Measurements from ENCODE around the gene ATN1. TPM values are rescaled to one million over a fixed set of nuclear protein-coding genes. Genes with fewer than 3 reads are reported as not detected.
"Not testable (repeated sequence)": the region's sequence is repeated elsewhere in the genome, so short reads cannot be mapped to it uniquely, and the experiment has no call there.

ATN1 gene, protein sequence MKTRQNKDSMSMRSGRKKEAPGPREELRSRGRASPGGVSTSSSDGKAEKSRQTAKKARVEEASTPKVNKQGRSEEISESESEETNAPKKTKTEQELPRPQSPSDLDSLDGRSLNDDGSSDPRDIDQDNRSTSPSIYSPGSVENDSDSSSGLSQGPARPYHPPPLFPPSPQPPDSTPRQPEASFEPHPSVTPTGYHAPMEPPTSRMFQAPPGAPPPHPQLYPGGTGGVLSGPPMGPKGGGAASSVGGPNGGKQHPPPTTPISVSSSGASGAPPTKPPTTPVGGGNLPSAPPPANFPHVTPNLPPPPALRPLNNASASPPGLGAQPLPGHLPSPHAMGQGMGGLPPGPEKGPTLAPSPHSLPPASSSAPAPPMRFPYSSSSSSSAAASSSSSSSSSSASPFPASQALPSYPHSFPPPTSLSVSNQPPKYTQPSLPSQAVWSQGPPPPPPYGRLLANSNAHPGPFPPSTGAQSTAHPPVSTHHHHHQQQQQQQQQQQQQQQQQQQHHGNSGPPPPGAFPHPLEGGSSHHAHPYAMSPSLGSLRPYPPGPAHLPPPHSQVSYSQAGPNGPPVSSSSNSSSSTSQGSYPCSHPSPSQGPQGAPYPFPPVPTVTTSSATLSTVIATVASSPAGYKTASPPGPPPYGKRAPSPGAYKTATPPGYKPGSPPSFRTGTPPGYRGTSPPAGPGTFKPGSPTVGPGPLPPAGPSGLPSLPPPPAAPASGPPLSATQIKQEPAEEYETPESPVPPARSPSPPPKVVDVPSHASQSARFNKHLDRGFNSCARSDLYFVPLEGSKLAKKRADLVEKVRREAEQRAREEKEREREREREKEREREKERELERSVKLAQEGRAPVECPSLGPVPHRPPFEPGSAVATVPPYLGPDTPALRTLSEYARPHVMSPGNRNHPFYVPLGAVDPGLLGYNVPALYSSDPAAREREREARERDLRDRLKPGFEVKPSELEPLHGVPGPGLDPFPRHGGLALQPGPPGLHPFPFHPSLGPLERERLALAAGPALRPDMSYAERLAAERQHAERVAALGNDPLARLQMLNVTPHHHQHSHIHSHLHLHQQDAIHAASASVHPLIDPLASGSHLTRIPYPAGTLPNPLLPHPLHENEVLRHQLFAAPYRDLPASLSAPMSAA (N-terminal part only)
- total RNA-seq, result 10 to 100 TPM in 5 of 6 experiments, 1 to 10 TPM in 1; 9.2 to 24.1 (median 16.8) TPM
- long read RNA-seq, partial matches to known transcripts, result 0 of 1 reads
- long read RNA-seq, other reads (novel, unspliced or antisense), result 1 of 1 reads

DNA sequence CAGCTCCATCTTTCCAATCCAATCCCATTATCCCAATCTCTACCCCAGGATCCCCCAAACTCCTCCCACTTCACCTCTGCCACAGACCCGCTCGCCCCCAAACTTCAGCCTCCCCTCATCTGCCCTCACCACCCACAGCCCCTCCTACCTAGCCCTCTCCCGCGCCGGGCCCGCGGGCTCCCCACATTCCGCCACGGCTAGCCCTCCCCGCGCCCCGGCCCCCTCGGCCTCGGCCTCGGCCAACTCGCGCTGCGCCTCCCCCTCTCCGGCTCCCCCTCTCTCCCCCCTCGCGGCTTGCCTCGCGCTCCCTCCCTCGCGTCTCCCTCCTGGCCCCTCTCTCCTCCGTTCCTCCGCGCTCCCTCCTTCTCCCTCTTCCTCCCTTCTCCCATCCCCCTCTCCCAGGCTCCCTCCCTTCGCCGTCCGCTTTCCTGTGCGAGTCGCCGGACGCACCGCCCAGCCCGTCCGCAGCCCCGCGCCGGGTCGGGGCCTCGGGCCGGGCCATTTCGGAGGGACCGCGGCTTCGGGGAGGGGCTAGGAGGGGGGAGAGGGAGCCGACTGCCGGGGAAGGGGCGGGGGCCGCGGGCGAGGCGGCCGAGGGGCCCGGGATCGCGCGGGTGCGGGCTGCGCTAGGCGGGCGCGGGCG, at the start of gene ATN1:
ATN1 (plus strand) TSS at position 581 of the 643 bp plus-strand sequence. CDS start 6,043 bp downstream, outside the sequence.
- no peaks in the 10 kb centered on the region for H3K36me3 ChIP-seq
- H3K9me3 ChIP-seq, result no peaks in the 10 kb centered on the region
- H3K4me1 ChIP-seq, result peaks cover 0 to 44% (median 18%) of the 10 kb centered on the region in 4 donors
- DNase-seq, result peak; percentile 73 to 81 (median 79)
- WGBS (ENCODE audit: insufficient coverage, low coverage, low lambda C conversion rate, missing lambda C conversion rate), result 2% methylated on average over 32 of the region's 66 CpGs
- H3K27ac ChIP-seq, result peak within 1 kb of the TSS; percentile 62 to 85 (median 70)
- no peak for TF ChIP-seq POLR2A (IDR thresholded peaks at IDR 0.05)
- TF ChIP-seq, protein P1, sequence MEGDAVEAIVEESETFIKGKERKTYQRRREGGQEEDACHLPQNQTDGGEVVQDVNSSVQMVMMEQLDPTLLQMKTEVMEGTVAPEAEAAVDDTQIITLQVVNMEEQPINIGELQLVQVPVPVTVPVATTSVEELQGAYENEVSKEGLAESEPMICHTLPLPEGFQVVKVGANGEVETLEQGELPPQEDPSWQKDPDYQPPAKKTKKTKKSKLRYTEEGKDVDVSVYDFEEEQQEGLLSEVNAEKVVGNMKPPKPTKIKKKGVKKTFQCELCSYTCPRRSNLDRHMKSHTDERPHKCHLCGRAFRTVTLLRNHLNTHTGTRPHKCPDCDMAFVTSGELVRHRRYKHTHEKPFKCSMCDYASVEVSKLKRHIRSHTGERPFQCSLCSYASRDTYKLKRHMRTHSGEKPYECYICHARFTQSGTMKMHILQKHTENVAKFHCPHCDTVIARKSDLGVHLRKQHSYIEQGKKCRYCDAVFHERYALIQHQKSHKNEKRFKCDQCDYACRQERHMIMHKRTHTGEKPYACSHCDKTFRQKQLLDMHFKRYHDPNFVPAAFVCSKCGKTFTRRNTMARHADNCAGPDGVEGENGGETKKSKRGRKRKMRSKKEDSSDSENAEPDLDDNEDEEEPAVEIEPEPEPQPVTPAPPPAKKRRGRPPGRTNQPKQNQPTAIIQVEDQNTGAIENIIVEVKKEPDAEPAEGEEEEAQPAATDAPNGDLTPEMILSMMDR (IDR thresholded peaks at IDR 0.05), result no peak
- peak within 1 kb of the TSS; percentile 67 to 68 (median 68) for H3K4me3 ChIP-seq
- ATAC-seq, result peak; percentile 34 to 63 (median 56)
- intact Hi-C loops (cut with DNase I), result no loop called here
- no peaks in the 10 kb centered on the region for H3K27me3 ChIP-seq

DNA sequence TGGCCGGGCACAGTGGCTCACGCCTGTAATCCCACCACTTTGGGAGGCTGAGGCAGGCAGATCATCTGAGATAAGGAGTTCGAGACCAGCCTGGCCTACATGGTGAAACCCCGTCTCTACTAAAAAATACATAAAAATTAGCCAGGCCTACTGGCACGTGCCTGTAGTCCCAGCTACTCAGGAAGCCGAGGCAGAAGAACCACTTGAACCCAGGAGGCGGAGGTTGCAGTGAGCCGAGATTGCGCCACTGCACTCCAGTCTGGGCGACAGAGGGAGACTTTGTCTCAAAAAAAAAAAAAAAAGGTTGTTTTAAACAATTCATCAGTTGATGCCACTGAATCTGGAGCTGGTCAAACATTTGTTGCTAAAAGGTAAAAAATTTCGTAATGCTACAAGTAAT, 47.9 kb upstream of the ATN1 start:
- H3K27me3 ChIP-seq; intact Hi-C loops (cut with DNase I); H3K4me3 ChIP-seq; H3K36me3 ChIP-seq; DNase-seq; H3K9me3 ChIP-seq: not testable (repeated sequence)
- WGBS (ENCODE audit: insufficient coverage, low coverage, low lambda C conversion rate, missing lambda C conversion rate), result 42% methylated on average over 9 of the region's 11 CpGs
- peak in 1 of 4 donors; percentile 29 for ATAC-seq
- Histone ChIP-seq H3K4me1 (peaks cover 0 to 10% (median 2%) of the 10 kb centered on the region in 4 donors), H3K27ac (peak overlapping the region in 2 of 3 donors; percentile 28 to 43)

DNA sequence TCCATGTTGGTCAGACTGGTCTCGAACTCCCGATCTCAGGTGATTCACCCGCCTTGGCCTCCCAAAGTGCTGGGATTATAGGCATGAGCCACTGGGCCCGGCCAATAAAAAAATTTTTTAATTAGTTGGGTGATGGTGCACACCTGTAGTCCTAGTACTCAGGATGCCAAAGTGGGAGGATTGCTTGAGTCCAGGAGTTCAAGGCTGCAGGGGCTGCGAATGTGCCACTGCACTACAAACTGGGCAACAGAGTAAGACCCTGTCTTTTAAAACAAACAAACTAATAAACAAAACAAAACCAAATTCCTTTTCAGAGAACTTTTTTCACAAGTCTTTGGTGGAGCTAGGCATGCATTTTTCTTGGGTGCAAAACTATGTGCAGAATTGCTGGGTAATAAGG, 44.5 kb upstream of the ATN1 start:
- Histone ChIP-seq H3K4me3 (no peak overlapping the region), H3K27ac (no peak overlapping the region), H3K9me3 (no peaks in the 10 kb centered on the region), H3K4me1 (peaks cover 0 to 21% (median 2%) of the 10 kb centered on the region in 4 donors), H3K27me3 (no peaks in the 10 kb centered on the region), H3K36me3 (peaks cover 0 to 8% (median 0%) of the 10 kb centered on the region in 4 donors)
- 64% methylated on average over 2 of the region's 5 CpGs for WGBS (ENCODE audit: insufficient coverage, low coverage, low lambda C conversion rate, missing lambda C conversion rate)
- intact Hi-C loops (cut with DNase I), result no loop called here
- TF ChIP-seq POLR2A (IDR thresholded peaks at IDR 0.05), result no peak
- TF ChIP-seq, protein P1 (IDR thresholded peaks at IDR 0.05), result no peak
- no peak for ATAC-seq
- DNase-seq, result no peak

DNA sequence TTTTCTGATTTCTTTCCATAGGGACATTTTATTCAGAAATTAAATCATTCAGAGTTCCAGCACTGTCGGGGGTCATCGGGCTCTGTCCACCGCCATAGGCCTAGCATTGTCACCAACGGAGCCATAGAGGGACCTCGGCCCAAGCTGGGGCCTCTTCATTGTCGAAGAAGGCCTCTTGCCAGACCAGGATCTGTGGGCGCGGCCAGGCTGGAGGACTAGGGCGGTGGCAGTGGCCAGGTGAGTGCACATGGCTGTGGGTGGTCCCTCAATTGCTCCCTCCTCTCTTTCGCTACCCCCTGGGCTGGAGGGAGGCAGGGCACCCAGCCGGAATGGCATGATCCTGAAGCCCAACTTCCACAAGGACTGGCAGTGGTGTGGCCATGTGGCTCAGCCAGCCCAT, 44.1 kb upstream of the ATN1 start:
- Histone ChIP-seq H3K9me3 (no peaks in the 10 kb centered on the region), H3K27ac (no peak overlapping the region), H3K4me1 (peaks cover 0 to 25% (median 2%) of the 10 kb centered on the region in 4 donors), H3K4me3 (no peak overlapping the region), H3K36me3 (peaks cover 0 to 8% (median 0%) of the 10 kb centered on the region in 4 donors), H3K27me3 (no peaks in the 10 kb centered on the region)
- intact Hi-C loops (cut with DNase I), result no loop called here
- WGBS (ENCODE audit: insufficient coverage, low coverage, low lambda C conversion rate, missing lambda C conversion rate), result 83% methylated on average over 1 of the region's 11 CpGs
- no peak for DNase-seq
- ATAC-seq, result no peak
- TF ChIP-seq POLR2A (IDR thresholded peaks at IDR 0.05), result no peak
- TF ChIP-seq, protein P1 (IDR thresholded peaks at IDR 0.05), result no peak
